SK-N-SH treated with all-trans-retinoic acid at 6 μM for 48 hours (cell line): Measurements from ENCODE around the gene ZNF460.

Experiments
- ARNTL ChIP-seq: fragments of 450-650 bp; formaldehyde crosslinking; IDR thresholded peaks from 2 replicates; pipeline ENCODE4 v1.5.0; 2020; ENCODE audit warnings: low read depth, mild to moderate bottlenecking, moderate library complexity, borderline replicate concordance
- CSDC2 ChIP-seq: fragments of 250-450 bp; sonication (Bioruptor Pico); IDR thresholded peaks from 2 replicates; pipeline ENCODE4 v1.5.0; 2020; ENCODE audit warnings: mild to moderate bottlenecking, moderate library complexity
- ESRRG ChIP-seq: fragments of 250-450 bp; sonication (Bioruptor Pico); IDR thresholded peaks from 2 replicates; pipeline ENCODE4 v1.6.1; 2021; ENCODE audit warnings: mild to moderate bottlenecking
- ISL1 ChIP-seq: fragments of 250-450 bp; sonication (Bioruptor Pico); IDR thresholded peaks from 2 replicates; pipeline ENCODE4 v2.1.2; 2022; ENCODE audit warnings: mild to moderate bottlenecking, moderate library complexity
- RARB ChIP-seq: fragments of 250-450 bp; sonication (Bioruptor Pico); IDR thresholded peaks from 2 replicates; pipeline ENCODE4 v1.8.0; 2021; ENCODE audit warnings: mild to moderate bottlenecking, moderate library complexity
- SNAI2 ChIP-seq: fragments of 250-450 bp; sonication (Bioruptor Pico); IDR thresholded peaks from 2 replicates; pipeline ENCODE4 v1.5.0; 2020; ENCODE audit warnings: mild to moderate bottlenecking, moderate library complexity
- TOX ChIP-seq: fragments of 250-450 bp; sonication (Bioruptor Pico); IDR thresholded peaks from 2 replicates; pipeline ENCODE4 v1.8.0; 2021; ENCODE audit warnings: mild to moderate bottlenecking, moderate library complexity, borderline replicate concordance
- ZFP3 ChIP-seq: fragments of 250-450 bp; sonication (Bioruptor Pico); IDR thresholded peaks from 2 replicates; pipeline ENCODE4 v1.5.0; 2020; ENCODE audit warnings: mild to moderate bottlenecking, moderate library complexity
- ZFP30 ChIP-seq: fragments of 450-650 bp; formaldehyde crosslinking; IDR thresholded peaks from 2 replicates; pipeline ENCODE4 v1.5.0; 2022; ENCODE audit warnings: mild to moderate bottlenecking, moderate library complexity
- ZNF70 ChIP-seq: fragments of 450-650 bp; formaldehyde crosslinking; IDR thresholded peaks from 2 replicates; pipeline ENCODE4 v1.5.0; 2020; ENCODE audit warnings: mild to moderate bottlenecking, moderate library complexity
- TF ChIP-seq, protein P1 (sequence below): fragments of 250-450 bp; sonication (Bioruptor Pico); IDR thresholded peaks from 2 replicates; pipeline ENCODE4 v1.8.0; 2021; ENCODE audit warnings: low read depth, mild to moderate bottlenecking, moderate library complexity, borderline replicate concordance
- TF ChIP-seq, protein P2 (sequence below): fragments of 250-450 bp; sonication (Bioruptor Pico); IDR thresholded peaks from 2 replicates; pipeline ENCODE4 v1.5.1; 2020; ENCODE audit warnings: low read depth, mild to moderate bottlenecking, moderate library complexity
- TF ChIP-seq, protein P3 (sequence below): fragments of 250-450 bp; sonication (Bioruptor Pico); IDR thresholded peaks from 2 replicates; pipeline ENCODE4 v1.8.0; 2020; ENCODE audit warnings: mild to moderate bottlenecking, moderate library complexity, borderline replicate concordance
- TF ChIP-seq, protein P4 (sequence below): fragments of 250-450 bp; sonication (Bioruptor Pico); IDR thresholded peaks from 2 replicates; pipeline ENCODE4 v1.5.1; 2021; ENCODE audit warnings: mild to moderate bottlenecking, moderate library complexity

DNA sequence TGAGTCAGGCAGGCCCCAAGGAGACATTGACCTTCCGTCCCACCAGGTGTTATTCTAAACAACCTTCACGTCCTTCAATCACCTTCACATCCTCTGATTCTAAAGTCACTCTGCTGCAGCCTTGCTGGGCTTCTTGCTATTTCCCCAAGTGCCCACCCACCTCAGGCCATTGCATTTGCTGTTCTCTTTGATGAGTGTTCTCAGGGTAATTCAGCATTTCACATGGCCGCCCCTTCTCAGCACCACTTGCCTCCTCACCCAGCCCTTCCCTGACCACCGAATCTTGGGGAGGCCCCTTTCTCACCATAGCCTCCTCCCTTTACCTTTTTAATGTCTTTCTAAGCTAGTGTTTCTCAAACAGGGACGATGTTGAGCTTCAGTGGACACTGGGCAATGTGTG is 35.2 kb upstream of the ZNF460 start:
- TF ChIP-seq ZFP30 (CRISPR knock-in tag) (no peak), SNAI2 (no peak), ZNF70 (no peak), TOX (CRISPR knock-in tag) (no peak), ZFP3 (CRISPR knock-in tag) (no peak), ESRRG (CRISPR knock-in tag) (no peak), RARB (CRISPR knock-in tag) (no peak), ISL1 (CRISPR knock-in tag) (no peak), CSDC2 (CRISPR knock-in tag) (no peak), ARNTL (CRISPR knock-in tag) (no peak)
- TF ChIP-seq, protein P1, sequence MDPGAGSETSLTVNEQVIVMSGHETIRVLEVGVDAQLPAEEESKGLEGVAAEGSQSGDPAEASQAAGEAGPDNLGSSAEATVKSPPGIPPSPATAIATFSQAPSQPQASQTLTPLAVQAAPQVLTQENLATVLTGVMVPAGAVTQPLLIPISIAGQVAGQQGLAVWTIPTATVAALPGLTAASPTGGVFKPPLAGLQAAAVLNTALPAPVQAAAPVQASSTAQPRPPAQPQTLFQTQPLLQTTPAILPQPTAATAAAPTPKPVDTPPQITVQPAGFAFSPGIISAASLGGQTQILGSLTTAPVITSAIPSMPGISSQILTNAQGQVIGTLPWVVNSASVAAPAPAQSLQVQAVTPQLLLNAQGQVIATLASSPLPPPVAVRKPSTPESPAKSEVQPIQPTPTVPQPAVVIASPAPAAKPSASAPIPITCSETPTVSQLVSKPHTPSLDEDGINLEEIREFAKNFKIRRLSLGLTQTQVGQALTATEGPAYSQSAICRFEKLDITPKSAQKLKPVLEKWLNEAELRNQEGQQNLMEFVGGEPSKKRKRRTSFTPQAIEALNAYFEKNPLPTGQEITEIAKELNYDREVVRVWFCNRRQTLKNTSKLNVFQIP: no peak
- TF ChIP-seq, protein P2, sequence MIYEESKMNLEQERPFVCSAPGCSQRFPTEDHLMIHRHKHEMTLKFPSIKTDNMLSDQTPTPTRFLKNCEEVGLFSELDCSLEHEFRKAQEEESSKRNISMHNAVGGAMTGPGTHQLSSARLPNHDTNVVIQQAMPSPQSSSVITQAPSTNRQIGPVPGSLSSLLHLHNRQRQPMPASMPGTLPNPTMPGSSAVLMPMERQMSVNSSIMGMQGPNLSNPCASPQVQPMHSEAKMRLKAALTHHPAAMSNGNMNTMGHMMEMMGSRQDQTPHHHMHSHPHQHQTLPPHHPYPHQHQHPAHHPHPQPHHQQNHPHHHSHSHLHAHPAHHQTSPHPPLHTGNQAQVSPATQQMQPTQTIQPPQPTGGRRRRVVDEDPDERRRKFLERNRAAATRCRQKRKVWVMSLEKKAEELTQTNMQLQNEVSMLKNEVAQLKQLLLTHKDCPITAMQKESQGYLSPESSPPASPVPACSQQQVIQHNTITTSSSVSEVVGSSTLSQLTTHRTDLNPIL: no peak
- TF ChIP-seq, protein P3, sequence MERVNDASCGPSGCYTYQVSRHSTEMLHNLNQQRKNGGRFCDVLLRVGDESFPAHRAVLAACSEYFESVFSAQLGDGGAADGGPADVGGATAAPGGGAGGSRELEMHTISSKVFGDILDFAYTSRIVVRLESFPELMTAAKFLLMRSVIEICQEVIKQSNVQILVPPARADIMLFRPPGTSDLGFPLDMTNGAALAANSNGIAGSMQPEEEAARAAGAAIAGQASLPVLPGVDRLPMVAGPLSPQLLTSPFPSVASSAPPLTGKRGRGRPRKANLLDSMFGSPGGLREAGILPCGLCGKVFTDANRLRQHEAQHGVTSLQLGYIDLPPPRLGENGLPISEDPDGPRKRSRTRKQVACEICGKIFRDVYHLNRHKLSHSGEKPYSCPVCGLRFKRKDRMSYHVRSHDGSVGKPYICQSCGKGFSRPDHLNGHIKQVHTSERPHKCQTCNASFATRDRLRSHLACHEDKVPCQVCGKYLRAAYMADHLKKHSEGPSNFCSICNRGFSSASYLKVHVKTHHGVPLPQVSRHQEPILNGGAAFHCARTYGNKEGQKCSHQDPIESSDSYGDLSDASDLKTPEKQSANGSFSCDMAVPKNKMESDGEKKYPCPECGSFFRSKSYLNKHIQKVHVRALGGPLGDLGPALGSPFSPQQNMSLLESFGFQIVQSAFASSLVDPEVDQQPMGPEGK: no peak
- TF ChIP-seq, protein P4, sequence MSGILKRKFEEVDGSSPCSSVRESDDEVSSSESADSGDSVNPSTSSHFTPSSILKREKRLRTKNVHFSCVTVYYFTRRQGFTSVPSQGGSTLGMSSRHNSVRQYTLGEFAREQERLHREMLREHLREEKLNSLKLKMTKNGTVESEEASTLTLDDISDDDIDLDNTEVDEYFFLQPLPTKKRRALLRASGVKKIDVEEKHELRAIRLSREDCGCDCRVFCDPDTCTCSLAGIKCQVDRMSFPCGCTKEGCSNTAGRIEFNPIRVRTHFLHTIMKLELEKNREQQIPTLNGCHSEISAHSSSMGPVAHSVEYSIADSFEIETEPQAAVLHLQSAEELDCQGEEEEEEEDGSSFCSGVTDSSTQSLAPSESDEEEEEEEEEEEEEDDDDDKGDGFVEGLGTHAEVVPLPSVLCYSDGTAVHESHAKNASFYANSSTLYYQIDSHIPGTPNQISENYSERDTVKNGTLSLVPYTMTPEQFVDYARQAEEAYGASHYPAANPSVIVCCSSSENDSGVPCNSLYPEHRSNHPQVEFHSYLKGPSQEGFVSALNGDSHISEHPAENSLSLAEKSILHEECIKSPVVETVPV: no peak
